Measurements from ENCODE around the gene LRP8. TPM values are rescaled to one million over a fixed set of nuclear protein-coding genes. Genes with fewer than 3 reads are reported as not detected.
"Not testable (repeated sequence)": the region's sequence is repeated elsewhere in the genome, so short reads cannot be mapped to it uniquely, and the experiment has no call there.

Gene LRP8
- polyA plus RNA-seq, 2 of the 4 experiments (the other 2 are of a cell fraction), result 32.6 to 46.1 TPM

DNA sequence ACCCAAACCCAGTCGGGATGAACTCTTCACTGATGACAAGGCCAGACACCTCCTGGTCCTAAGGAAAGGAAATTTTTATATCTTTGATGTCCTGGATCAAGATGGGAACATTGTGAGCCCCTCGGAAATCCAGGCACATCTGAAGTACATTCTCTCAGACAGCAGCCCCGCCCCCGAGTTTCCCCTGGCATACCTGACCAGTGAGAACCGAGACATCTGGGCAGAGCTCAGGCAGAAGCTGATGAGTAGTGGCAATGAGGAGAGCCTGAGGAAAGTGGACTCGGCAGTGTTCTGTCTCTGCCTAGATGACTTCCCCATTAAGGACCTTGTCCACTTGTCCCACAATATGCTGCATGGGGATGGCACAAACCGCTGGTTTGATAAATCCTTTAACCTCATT, 117.5 kb downstream of the LRP8 start:
- H3K4me3 ChIP-seq, result no peak overlapping the region
- CTCF ChIA-PET, result interaction anchor here (1.0 to 1.6 kb wide), 2 partner anchors 12 to 24 kb away, joined by 3 read pairs; no protein-coding TSS in a partner anchor
- no peak for FAIRE-seq
- no peak overlapping the region for H3K27ac ChIP-seq
- DNase-seq (ENCODE audit: low read depth in 1 of 2, low spot score in 1 of 2), result no peak
- 78% methylated on average over 7 of the region's 7 CpGs for WGBS (ENCODE audit: missing lambda C conversion rate)
- H3K4me2 ChIP-seq, result no peak overlapping the region
- H3K4me1 ChIP-seq, result no peaks in the 10 kb centered on the region
- peaks cover 16% of the 10 kb centered on the region; the same call in 2 of the 3 replicates for H3K9me3 ChIP-seq
- no peak for ATAC-seq
- POLR2A ChIA-PET, result no interaction called here
- TF ChIP-seq ZNF302 (CRISPR knock-in tag; IDR thresholded peaks at IDR 0.05) (no peak), HEYL (CRISPR knock-in tag; IDR thresholded peaks at IDR 0.05) (no peak), RFX5 (IDR thresholded peaks at IDR 0.05) (no peak), JUN (IDR thresholded peaks at IDR 0.05) (no peak)
- TF ChIP-seq, protein P1, sequence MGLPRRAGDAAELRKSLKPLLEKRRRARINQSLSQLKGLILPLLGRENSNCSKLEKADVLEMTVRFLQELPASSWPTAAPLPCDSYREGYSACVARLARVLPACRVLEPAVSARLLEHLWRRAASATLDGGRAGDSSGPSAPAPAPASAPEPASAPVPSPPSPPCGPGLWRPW (IDR thresholded peaks at IDR 0.05), result no peak

DNA sequence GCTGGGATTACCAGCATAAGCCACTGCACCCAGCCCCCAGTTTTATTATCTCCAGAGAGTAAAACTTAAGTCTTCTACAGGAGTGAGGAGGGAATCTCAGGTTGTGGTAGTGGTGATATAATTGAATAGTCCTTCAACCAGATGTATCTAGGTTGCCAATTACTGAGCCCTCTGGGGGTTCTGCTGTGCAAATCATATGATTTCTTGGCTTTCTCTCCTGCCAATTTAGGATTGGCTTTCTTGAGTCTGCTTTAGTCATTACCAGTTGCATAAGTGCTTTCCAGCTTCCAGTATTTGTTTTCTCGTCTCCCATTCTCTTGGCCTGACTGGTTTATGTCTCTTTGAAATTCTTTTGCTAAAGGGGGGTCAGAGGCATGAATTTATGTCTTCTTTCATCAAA, 120.1 kb downstream of the LRP8 start:
- Histone ChIP-seq H3K27ac (no peak overlapping the region), H3K9me3 (peaks cover 17% of the 10 kb centered on the region; the same call in 2 of the 3 replicates), H3K4me1 (no peaks in the 10 kb centered on the region), H3K4me3 (no peak overlapping the region), H3K4me2 (no peak overlapping the region)
- TF ChIP-seq, protein P2, sequence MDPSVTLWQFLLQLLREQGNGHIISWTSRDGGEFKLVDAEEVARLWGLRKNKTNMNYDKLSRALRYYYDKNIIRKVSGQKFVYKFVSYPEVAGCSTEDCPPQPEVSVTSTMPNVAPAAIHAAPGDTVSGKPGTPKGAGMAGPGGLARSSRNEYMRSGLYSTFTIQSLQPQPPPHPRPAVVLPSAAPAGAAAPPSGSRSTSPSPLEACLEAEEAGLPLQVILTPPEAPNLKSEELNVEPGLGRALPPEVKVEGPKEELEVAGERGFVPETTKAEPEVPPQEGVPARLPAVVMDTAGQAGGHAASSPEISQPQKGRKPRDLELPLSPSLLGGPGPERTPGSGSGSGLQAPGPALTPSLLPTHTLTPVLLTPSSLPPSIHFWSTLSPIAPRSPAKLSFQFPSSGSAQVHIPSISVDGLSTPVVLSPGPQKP (IDR thresholded peaks at IDR 0.05; ENCODE audit: low read depth, low read length), result no peak
- no peak for TF ChIP-seq RARB (CRISPR knock-in tag; IDR thresholded peaks at IDR 0.05)
- no peak for ATAC-seq
- WGBS (ENCODE audit: missing lambda C conversion rate), result 90% methylated on average over 1 of the region's 1 CpG
- POLR2A ChIA-PET, result no interaction called here
- no peak for DNase-seq (ENCODE audit: low read depth in 1 of 2, low spot score in 1 of 2)
- CTCF ChIA-PET, result no interaction called here
- no peak for FAIRE-seq

DNA sequence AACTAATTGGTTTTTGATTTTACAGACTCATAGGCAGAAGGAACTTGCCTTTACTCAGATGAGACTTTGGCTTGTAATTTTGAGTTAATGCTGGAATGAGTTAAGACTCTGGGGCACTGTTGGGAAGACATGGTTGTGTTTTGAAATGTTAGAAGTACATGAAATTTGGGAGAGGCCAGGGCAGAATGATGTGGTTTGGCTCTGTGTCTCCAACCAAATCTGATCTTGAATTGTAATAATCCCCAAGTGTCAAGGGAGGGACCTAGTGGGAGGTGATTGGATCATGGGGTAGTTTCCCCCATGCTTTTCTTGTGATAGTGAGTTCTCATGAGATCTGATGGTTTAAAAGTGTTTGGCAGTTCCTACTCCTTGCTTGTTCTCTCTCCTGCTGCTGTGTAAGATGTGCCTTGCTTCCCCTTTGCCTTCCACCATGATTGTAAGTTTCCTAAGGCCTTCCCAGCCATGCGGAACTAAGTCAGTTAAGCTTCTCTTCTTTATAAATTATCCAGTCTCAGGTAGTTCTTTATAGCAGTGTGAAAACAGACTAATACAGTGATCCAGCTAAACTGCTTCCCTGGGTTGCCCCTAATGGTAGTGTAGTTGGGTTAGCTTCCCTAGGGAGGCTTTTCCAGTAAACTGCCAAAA, 121.0 kb downstream of the LRP8 start:
- Histone ChIP-seq H3K4me1 (no peaks in the 10 kb centered on the region), H3K27ac (no peak overlapping the region), H3K9me3 (peaks cover 17% of the 10 kb centered on the region; the same call in 2 of the 3 replicates), H3K4me3 (no peak overlapping the region), H3K4me2 (no peak overlapping the region)
- ChIA-PET CTCF (no interaction called here), POLR2A (no interaction called here)
- DNase-seq (ENCODE audit: low read depth in 1 of 2, low spot score in 1 of 2) (no peak), ATAC-seq (no peak), FAIRE-seq (no peak)
- TF ChIP-seq TFCP2L1 (CRISPR knock-in tag; IDR thresholded peaks at IDR 0.05) (no peak), EP300 (IDR thresholded peaks at IDR 0.05) (no peak), POLR2AphosphoS2 (conservative IDR thresholded peaks at IDR 0.05; ENCODE audit: low read length) (no peak), BHLHE40 (IDR thresholded peaks at IDR 0.05; ENCODE audit: low read depth, low read length) (no peak)
- TF ChIP-seq, protein P3, sequence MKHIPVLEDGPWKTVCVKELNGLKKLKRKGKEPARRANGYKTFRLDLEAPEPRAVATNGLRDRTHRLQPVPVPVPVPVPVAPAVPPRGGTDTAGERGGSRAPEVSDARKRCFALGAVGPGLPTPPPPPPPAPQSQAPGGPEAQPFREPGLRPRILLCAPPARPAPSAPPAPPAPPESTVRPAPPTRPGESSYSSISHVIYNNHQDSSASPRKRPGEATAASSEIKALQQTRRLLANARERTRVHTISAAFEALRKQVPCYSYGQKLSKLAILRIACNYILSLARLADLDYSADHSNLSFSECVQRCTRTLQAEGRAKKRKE (CRISPR knock-in tag; IDR thresholded peaks at IDR 0.05; ENCODE audit: low read depth), result no peak
- 86% methylated on average over 1 of the region's 1 CpG for WGBS (ENCODE audit: missing lambda C conversion rate)

DNA sequence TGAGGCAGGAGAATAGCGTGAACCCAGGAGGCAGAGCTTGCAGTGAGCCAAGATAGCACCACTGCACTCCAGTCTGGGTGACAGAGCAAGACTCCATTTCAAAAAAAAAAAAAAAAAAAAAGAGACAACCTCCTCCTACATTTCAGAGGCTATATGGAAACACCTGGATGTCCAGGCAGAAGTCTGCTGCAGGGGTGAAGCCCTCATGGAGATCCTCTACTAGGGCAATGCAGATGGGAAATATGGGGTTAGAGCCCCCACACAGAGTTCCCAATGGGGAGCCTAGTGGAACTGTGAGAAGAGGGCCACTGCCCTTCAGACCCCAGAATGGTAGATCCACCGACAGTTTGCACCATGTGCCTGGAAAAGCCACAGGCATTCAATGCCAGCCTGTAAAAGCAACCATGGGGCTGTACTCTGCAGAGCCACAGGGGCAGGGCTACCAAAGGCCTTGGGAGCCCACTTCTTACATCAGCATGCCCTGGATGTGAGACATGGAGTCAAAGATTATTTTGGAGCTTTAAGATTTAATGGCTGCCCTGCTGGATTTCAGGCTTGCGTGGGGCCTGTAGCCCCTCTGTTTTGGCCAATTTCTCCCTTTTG, 121.7 kb downstream of the LRP8 start:
- DNase-seq (ENCODE audit: low read depth in 1 of 2, low spot score in 1 of 2); H3K27ac ChIP-seq; H3K4me3 ChIP-seq; POLR2A ChIA-PET; ATAC-seq; H3K4me2 ChIP-seq; H3K4me1 ChIP-seq; FAIRE-seq; CTCF ChIA-PET: not testable (repeated sequence)
- WGBS (ENCODE audit: missing lambda C conversion rate), result 88% methylated on average over 3 of the region's 3 CpGs
- H3K9me3 ChIP-seq, result peaks cover 17% of the 10 kb centered on the region; the same call in 2 of the 3 replicates

DNA sequence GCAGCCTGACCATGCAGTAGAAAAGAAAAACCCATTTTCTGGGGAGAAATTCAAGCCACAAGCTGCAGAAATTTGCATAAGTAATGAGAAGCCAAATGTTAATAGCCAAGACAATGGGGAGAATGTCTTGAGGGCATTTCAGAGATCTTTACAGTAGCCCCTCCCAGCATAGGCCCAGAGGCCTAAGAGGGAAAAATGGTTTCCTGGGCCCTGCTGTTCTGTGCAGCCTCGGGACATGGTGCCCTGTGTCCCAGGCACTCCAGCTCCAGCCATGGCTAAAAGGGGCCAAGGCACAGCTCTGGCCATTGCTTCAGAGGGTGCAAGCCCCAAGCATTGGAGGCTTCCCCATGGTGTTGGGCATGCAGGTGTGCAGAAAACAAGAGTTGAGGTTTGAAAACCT, 122.4 kb downstream of the LRP8 start:
- H3K4me2 ChIP-seq; H3K4me3 ChIP-seq; CTCF ChIA-PET; H3K4me1 ChIP-seq; H3K27ac ChIP-seq; FAIRE-seq; POLR2A ChIA-PET; DNase-seq (ENCODE audit: low read depth in 1 of 2, low spot score in 1 of 2); ATAC-seq: not testable (repeated sequence)
- 100% methylated on average over 1 of the region's 1 CpG for WGBS (ENCODE audit: missing lambda C conversion rate)
- peaks cover 17% of the 10 kb centered on the region; the same call in 2 of the 3 replicates for H3K9me3 ChIP-seq
